NB4 (cell line): ENCODE results near the gene TACC2.

Experiments used
- DNase-seq: peaks from one replicate; pipeline ENCODE4 v3.0.0; 2010; ENCODE audit warnings: low read depth
- H3K4me3 ChIP-seq: one replicate; pipeline ENCODE4 v1.5.1; 2011; ENCODE audit warnings: mild to moderate bottlenecking, low read depth, low read length, moderate library complexity
- CTCF ChIP-seq: IDR thresholded peaks from one replicate; pipeline ENCODE4 v1.5.1; 2012; ENCODE audit warnings: low read depth, low read length
- MAX ChIP-seq: IDR thresholded peaks from 2 replicates; pipeline ENCODE4 v1.6.1; 2011; ENCODE audit warnings: low read depth, low read length
- MYC ChIP-seq: IDR thresholded peaks from 2 replicates; pipeline ENCODE4 v1.6.1; 2011; ENCODE audit warnings: low read depth, low read length
- POLR2A ChIP-seq: IDR thresholded peaks from 2 replicates; pipeline ENCODE4 v1.6.1; 2011; ENCODE audit warnings: mild to moderate bottlenecking; ENCODE audit not compliant: insufficient read length; ENCODE audit errors: extremely low read depth

TACC2 gene

GRCh38 chr10:122113945-122114747 is 125.2 kb downstream of the TACC2 start:
- H3K4me3 ChIP-seq = no peak overlapping the region
- no peak for TF ChIP-seq CTCF
- no peak for TF ChIP-seq POLR2A
- TF ChIP-seq MYC = no peak
- no peak for TF ChIP-seq MAX
- DNase-seq = no peak

- H3K4me3 ChIP-seq = no peak overlapping the region
- peak; percentile 51 for DNase-seq
- TF ChIP-seq CTCF (no peak), POLR2A (no peak), MYC (no peak), MAX (no peak)
These were observed 126.9 kb downstream of the TACC2 start for GRCh38 chr10:122115874-122116273.

GRCh38 chr10:122116331-122116730 is 127.4 kb downstream of the TACC2 start:
- peak; percentile 64 for DNase-seq
- H3K4me3 ChIP-seq = no peak overlapping the region
- peak; percentile 23; the same call in 1 of the 2 replicates for TF ChIP-seq MAX
- no peak for TF ChIP-seq POLR2A

GRCh38 chr10:122117475-122117874 is 128.5 kb downstream of the TACC2 start:
- no peak for DNase-seq

GRCh38 chr10:122120008-122120744 is 131.2 kb downstream of the TACC2 start:
- peak overlapping the region; percentile 23 for H3K4me3 ChIP-seq
- TF ChIP-seq MYC = 0 out of 2 replicates have a peak, but pooled peaks have one; percentile 31
- TF ChIP-seq MAX = peak; percentile 53
- no peak for TF ChIP-seq CTCF
- DNase-seq = peak; percentile 92

More at GRCh38 chr10:122117475-122117874, 128.5 kb downstream of the TACC2 start:
- no peak overlapping the region for H3K4me3 ChIP-seq
- TF ChIP-seq POLR2A (no peak), CTCF (no peak), MYC (no peak), MAX (no peak)

GRCh38 chr10:122121059-122121458 is 132.1 kb downstream of the TACC2 start:
- no peak for TF ChIP-seq CTCF
- no peak for TF ChIP-seq MAX
- TF ChIP-seq MYC = no peak
- no peak for TF ChIP-seq POLR2A
- no peak overlapping the region for H3K4me3 ChIP-seq
- DNase-seq = no peak
